Neural cell (in vitro differentiated cells): ENCODE data around the gene CFAP65. TPM values are rescaled to one million over a fixed set of nuclear protein-coding genes. Genes with fewer than 3 reads are reported as not detected.

Source experiments
- H2AFZ ChIP-seq: fragments of 200-600, 300-800 bp; sonication (generic), shearing (Covaris generic); 2 replicates; pipeline ENCODE4 v1.6.0; 2014; ENCODE audit warnings: low read depth, mild to moderate bottlenecking, antibody characterized with exemption, low read length, moderate library complexity
- H3F3A ChIP-seq: fragments of 200-600 bp; shearing (Covaris generic); 2 replicates; pipeline ENCODE4 v1.6.1; 2016; ENCODE audit warnings: mild to moderate bottlenecking, moderate library complexity, mixed read lengths, antibody characterized with exemption, low read length; ENCODE audit not compliant: insufficient read depth, poor library complexity, severe bottlenecking
- H3K27ac ChIP-seq: fragments of 200-600, 300-800 bp; sonication (generic), shearing (Covaris generic); 2 replicates; pipeline ENCODE4 v1.5.1; 2014; ENCODE audit warnings: mild to moderate bottlenecking, low read length, moderate library complexity
- H3K27me3 ChIP-seq: fragments of 300-800, 200-600 bp; sonication (generic), shearing (Covaris generic); 2 replicates; pipeline ENCODE4 v1.6.0; 2014; ENCODE audit warnings: mild to moderate bottlenecking, low read depth, low read length, moderate library complexity; ENCODE audit not compliant: insufficient read depth
- H3K36me3 ChIP-seq: fragments of 300-800, 200-600 bp; sonication (generic), shearing (Covaris generic); 2 replicates; pipeline ENCODE4 v1.5.1; 2014; ENCODE audit warnings: mild to moderate bottlenecking, antibody characterized with exemption, low read length, moderate library complexity; ENCODE audit not compliant: insufficient read depth
- H3K4me2 ChIP-seq: fragments of 300-800, 200-600 bp; sonication (generic), shearing (Covaris generic); 2 replicates; pipeline ENCODE4 v1.6.0; 2014; ENCODE audit warnings: mild to moderate bottlenecking, low read length
- H3K4me3 ChIP-seq: fragments of 300-800, 200-600 bp; sonication (generic), shearing (Covaris generic); 2 replicates; pipeline ENCODE4 v1.5.1; 2014; ENCODE audit warnings: mild to moderate bottlenecking, low read length, moderate library complexity
- H3K79me2 ChIP-seq: fragments of 200-600 bp; shearing (Covaris generic); replicated peaks from 2 replicates; pipeline ENCODE4 v1.6.0; 2014; ENCODE audit warnings: mild to moderate bottlenecking, low read length, moderate library complexity; ENCODE audit not compliant: insufficient read depth
- H3K9ac ChIP-seq: fragments of 300-800, 200-600 bp; sonication (generic), shearing (Covaris generic); 2 replicates; pipeline ENCODE4 v1.6.1; 2016; ENCODE audit warnings: mild to moderate bottlenecking, low read length, mixed read lengths
- H3K9me2 ChIP-seq: fragments of 200-600 bp; shearing (Covaris generic); 2 replicates; pipeline ENCODE4 v1.6.1; 2016; ENCODE audit warnings: mild to moderate bottlenecking, low read length, mixed read lengths; ENCODE audit not compliant: insufficient read depth
- H3K9me3 ChIP-seq: fragments of 200-600, 300-800 bp; sonication (generic), shearing (Covaris generic); 2 replicates; pipeline ENCODE4 v1.6.1; 2016; ENCODE audit warnings: mild to moderate bottlenecking, mixed run types, low read length, moderate library complexity, mixed read lengths
- H4K20me1 ChIP-seq: fragments of 200-600 bp; shearing (Covaris generic); 2 replicates; pipeline ENCODE4 v1.6.1; 2016; ENCODE audit warnings: mild to moderate bottlenecking, mixed run types; ENCODE audit not compliant: insufficient read depth
- CTCF ChIP-seq: fragments of 450-650 bp; IDR thresholded peaks from 2 replicates; pipeline ENCODE4 v1.5.1; 2014; ENCODE audit warnings: antibody characterized with exemption, mild to moderate bottlenecking, moderate library complexity; ENCODE audit not compliant: poor library complexity, severe bottlenecking
- EP300 ChIP-seq: fragments of 450-650 bp; conservative IDR thresholded peaks from 2 replicates; pipeline ENCODE4 v1.6.1; 2014; ENCODE audit warnings: antibody characterized with exemption, mild to moderate bottlenecking, moderate library complexity; ENCODE audit not compliant: poor library complexity, severe bottlenecking
- EZH2 ChIP-seq: fragments of 200-600, 300-800 bp; shearing (Covaris generic), sonication (generic); IDR thresholded peaks from 2 replicates; pipeline ENCODE4 v1.6.1; 2014; ENCODE audit warnings: antibody characterized with exemption, low read length, borderline replicate concordance, mild to moderate bottlenecking; ENCODE audit not compliant: insufficient read depth, poor library complexity, severe bottlenecking
- MXI1 ChIP-seq: fragments of 450-650 bp; conservative IDR thresholded peaks from 2 replicates; pipeline ENCODE4 v1.6.1; 2014; ENCODE audit warnings: antibody characterized with exemption, mild to moderate bottlenecking; ENCODE audit not compliant: poor library complexity, severe bottlenecking
- POLR2AphosphoS5 ChIP-seq: IDR thresholded peaks from 2 replicates; pipeline ENCODE4 v1.6.1; 2012
- RAD21 ChIP-seq: fragments of 450-650 bp; conservative IDR thresholded peaks from 2 replicates; pipeline ENCODE4 v1.6.1; 2014; ENCODE audit warnings: antibody characterized with exemption, mild to moderate bottlenecking, moderate library complexity
- REST ChIP-seq: IDR thresholded peaks from 2 replicates; pipeline ENCODE4 v1.6.1; 2012; ENCODE audit warnings: borderline replicate concordance
- SMC3 ChIP-seq: fragments of 450-650 bp; conservative IDR thresholded peaks from 2 replicates; pipeline ENCODE4 v1.6.1; 2014; ENCODE audit warnings: antibody characterized with exemption, mild to moderate bottlenecking, moderate library complexity; ENCODE audit not compliant: poor library complexity
- TAF1 ChIP-seq: IDR thresholded peaks from 2 replicates; pipeline ENCODE4 v1.6.1; 2012; ENCODE audit warnings: low read depth
- polyA plus RNA-seq: library from polyadenylated mRNA; depleted of rRNA; stranded (reverse); fragments of >200 nt; gene quantifications from 2 replicates; pipeline ENCODE4 v1.2.3, GENCODE V29; 2014

Gene CFAP65
- polyA plus RNA-seq, 1 donor from 2014 or later, result 1.1 TPM

GRCh38 chr2:218985021-218985324 is 56.3 kb downstream of the CFAP65 start, which contains the start of gene FEV:
FEV (minus strand) TSS chr2:218985184; CDS start chr2:218985075, 109 bp downstream.
- H2AFZ ChIP-seq, result no peak within 1 kb of the TSS
- H3K27ac ChIP-seq, result no peak within 1 kb of the TSS
- no peak for TF ChIP-seq SMC3
- peak; percentile 16 for TF ChIP-seq EZH2
- TF ChIP-seq CTCF, result no peak
- peaks cover 98% of the 10 kb centered on the region for H3K27me3 ChIP-seq
- no peaks in the 10 kb centered on the region for H3K9me3 ChIP-seq
- H3K4me2 ChIP-seq, result no peak within 1 kb of the TSS
- H3K9ac ChIP-seq, result no peak within 1 kb of the TSS
- no peaks in the 10 kb centered on the region for H3K9me2 ChIP-seq
- no peaks in the 10 kb centered on the region for H3F3A ChIP-seq
- H3K4me3 ChIP-seq, result peak within 1 kb of the TSS; percentile 55
- H3K36me3 ChIP-seq, result no peaks in the 10 kb centered on the region
- H4K20me1 ChIP-seq, result no peaks in the 10 kb centered on the region
- no peaks in the 10 kb centered on the region for H3K79me2 ChIP-seq

- Histone ChIP-seq H2AFZ (no peak overlapping the region), H3K9me3 (no peaks in the 10 kb centered on the region), H3K36me3 (no peaks in the 10 kb centered on the region), H3K4me3 (peak overlapping the region; percentile 55), H3F3A (no peaks in the 10 kb centered on the region), H3K4me2 (no peak overlapping the region), H3K9ac (no peak overlapping the region), H3K9me2 (no peaks in the 10 kb centered on the region), H3K27ac (no peak overlapping the region), H4K20me1 (no peaks in the 10 kb centered on the region), H3K79me2 (no peaks in the 10 kb centered on the region), H3K27me3 (peaks cover 98% of the 10 kb centered on the region)
- TF ChIP-seq EZH2, result peak; percentile 89
- no peak for TF ChIP-seq EP300
Measured at GRCh38 chr2:218984239-218985020, 56.9 kb downstream of the CFAP65 start.

- no peak overlapping the region for H3K4me2 ChIP-seq
- no peak overlapping the region for H3K27ac ChIP-seq
- H3K9me3 ChIP-seq, result no peaks in the 10 kb centered on the region
- no peaks in the 10 kb centered on the region for H3K36me3 ChIP-seq
- H3K9me2 ChIP-seq, result no peaks in the 10 kb centered on the region
- H3K4me3 ChIP-seq, result peak overlapping the region; percentile 55
- H4K20me1 ChIP-seq, result no peaks in the 10 kb centered on the region
- TF ChIP-seq RAD21, result no peak
- no peak for TF ChIP-seq SMC3
- no peak for TF ChIP-seq TAF1
- TF ChIP-seq REST, result no peak
- TF ChIP-seq EZH2, result no peak
- no peak for TF ChIP-seq CTCF
- no peak for TF ChIP-seq POLR2AphosphoS5
- TF ChIP-seq MXI1, result no peak
- no peak for TF ChIP-seq EP300
- H3K9ac ChIP-seq, result no peak overlapping the region
- no peaks in the 10 kb centered on the region for H3K79me2 ChIP-seq
- H3F3A ChIP-seq, result no peaks in the 10 kb centered on the region
- no peak overlapping the region for H2AFZ ChIP-seq
- peaks cover 95% of the 10 kb centered on the region for H3K27me3 ChIP-seq
Measured at GRCh38 chr2:218983934-218984238, 57.4 kb downstream of the CFAP65 start.
